Osteoblast (primary cell): ENCODE data around the gene LYRM1. TPM values are rescaled to one million over a fixed set of nuclear protein-coding genes. Genes with fewer than 3 reads are reported as not detected.
A peak's percentile ranks its signal among the peaks of the same experiment; 100 is the strongest.

Experiments used
- DNase-seq: peaks from one replicate; pipeline ENCODE4 v3.0.0; 2011; ENCODE audit warnings: low spot score, mixed read lengths; ENCODE audit not compliant: insufficient read length; ENCODE audit errors: missing footprints
- H2AFZ ChIP-seq: 2 replicates; pipeline ENCODE4 v1.6.0; 2011; ENCODE audit warnings: mild to moderate bottlenecking, low read length
- H3K27ac ChIP-seq: 2 replicates; pipeline ENCODE4 v1.5.1; 2011; ENCODE audit warnings: mild to moderate bottlenecking, low read depth, low read length, moderate library complexity
- H3K27me3 ChIP-seq: 2 replicates; pipeline ENCODE4 v1.6.0; 2012; ENCODE audit warnings: mild to moderate bottlenecking, control low read depth, inconsistent platforms, low read length, moderate library complexity; ENCODE audit not compliant: insufficient read depth
- H3K36me3 ChIP-seq: 2 replicates; pipeline ENCODE4 v1.5.1; 2011; ENCODE audit warnings: mild to moderate bottlenecking, low read length, control low read depth, moderate library complexity; ENCODE audit not compliant: insufficient read depth
- H3K4me1 ChIP-seq: 2 replicates; pipeline ENCODE4 v1.5.1; 2011; ENCODE audit warnings: mild to moderate bottlenecking, low read length, control low read depth, moderate library complexity; ENCODE audit not compliant: insufficient read depth
- H3K4me2 ChIP-seq: 2 replicates; pipeline ENCODE4 v1.6.0; 2011; ENCODE audit warnings: mild to moderate bottlenecking, low read length; ENCODE audit not compliant: insufficient read depth
- H3K4me3 ChIP-seq: fragments of 200-600 bp; sonication (generic); 3 replicates; pipeline ENCODE4 v1.5.1; 2012; ENCODE audit warnings: mild to moderate bottlenecking, low read length, inconsistent platforms; ENCODE audit not compliant: insufficient read depth
- H3K79me2 ChIP-seq: 2 replicates; pipeline ENCODE4 v1.6.0; 2012; ENCODE audit warnings: mild to moderate bottlenecking, low read length, control low read depth, inconsistent platforms; ENCODE audit not compliant: insufficient read depth
- H3K9me3 ChIP-seq: 2 replicates; pipeline ENCODE4 v1.5.1; 2011; ENCODE audit warnings: low read depth, low read length, control low read depth
- H4K20me1 ChIP-seq: 2 replicates; pipeline ENCODE4 v1.6.0; 2012; ENCODE audit warnings: mild to moderate bottlenecking, low read length, control low read depth; ENCODE audit not compliant: insufficient read depth
- total RNA-seq: library from RNA; depleted of rRNA; stranded (reverse); fragments of >200 nt; gene quantifications from 2 replicates; pipeline ENCODE4 v1.2.3, GENCODE V29; 2012
- TF ChIP-seq, protein P1 (sequence below): IDR thresholded peaks from 2 replicates; pipeline ENCODE4 v1.5.1; 2011; ENCODE audit warnings: mild to moderate bottlenecking, low read depth, low read length, moderate library complexity; ENCODE audit errors: extremely low read depth

LYRM1 gene
- total RNA-seq, 1 donor, result 44.9 TPM

- Histone ChIP-seq H3K27me3 (no peaks in the 10 kb centered on the region), H3K4me3 (peak overlapping the region; percentile 13), H2AFZ (no peak overlapping the region), H3K36me3 (peaks cover 14% of the 10 kb centered on the region), H3K79me2 (peaks cover 95% of the 10 kb centered on the region), H3K4me1 (peaks cover 53% of the 10 kb centered on the region), H4K20me1 (peaks cover 65% of the 10 kb centered on the region), H3K4me2 (peak overlapping the region; percentile 66), H3K27ac (peak overlapping the region; percentile 70), H3K9me3 (no peaks in the 10 kb centered on the region)
- TF ChIP-seq, protein P1, sequence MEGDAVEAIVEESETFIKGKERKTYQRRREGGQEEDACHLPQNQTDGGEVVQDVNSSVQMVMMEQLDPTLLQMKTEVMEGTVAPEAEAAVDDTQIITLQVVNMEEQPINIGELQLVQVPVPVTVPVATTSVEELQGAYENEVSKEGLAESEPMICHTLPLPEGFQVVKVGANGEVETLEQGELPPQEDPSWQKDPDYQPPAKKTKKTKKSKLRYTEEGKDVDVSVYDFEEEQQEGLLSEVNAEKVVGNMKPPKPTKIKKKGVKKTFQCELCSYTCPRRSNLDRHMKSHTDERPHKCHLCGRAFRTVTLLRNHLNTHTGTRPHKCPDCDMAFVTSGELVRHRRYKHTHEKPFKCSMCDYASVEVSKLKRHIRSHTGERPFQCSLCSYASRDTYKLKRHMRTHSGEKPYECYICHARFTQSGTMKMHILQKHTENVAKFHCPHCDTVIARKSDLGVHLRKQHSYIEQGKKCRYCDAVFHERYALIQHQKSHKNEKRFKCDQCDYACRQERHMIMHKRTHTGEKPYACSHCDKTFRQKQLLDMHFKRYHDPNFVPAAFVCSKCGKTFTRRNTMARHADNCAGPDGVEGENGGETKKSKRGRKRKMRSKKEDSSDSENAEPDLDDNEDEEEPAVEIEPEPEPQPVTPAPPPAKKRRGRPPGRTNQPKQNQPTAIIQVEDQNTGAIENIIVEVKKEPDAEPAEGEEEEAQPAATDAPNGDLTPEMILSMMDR, result no peak
- peak; percentile 5 for DNase-seq
Observed at GRCh38 chr16:20879175-20880040, 21.2 kb upstream of the LYRM1 start.

- no peak overlapping the region for H3K4me3 ChIP-seq
- peak overlapping the region; percentile 37 for H3K4me2 ChIP-seq
- H2AFZ ChIP-seq, result no peak overlapping the region
- peaks cover 54% of the 10 kb centered on the region for H3K4me1 ChIP-seq
- peaks cover 20% of the 10 kb centered on the region for H3K36me3 ChIP-seq
- DNase-seq, result peak; percentile 48
- peaks cover 67% of the 10 kb centered on the region for H4K20me1 ChIP-seq
- no peaks in the 10 kb centered on the region for H3K27me3 ChIP-seq
- no peaks in the 10 kb centered on the region for H3K9me3 ChIP-seq
- TF ChIP-seq, protein P1, result no peak
- peaks cover 96% of the 10 kb centered on the region for H3K79me2 ChIP-seq
- peak overlapping the region; percentile 36 for H3K27ac ChIP-seq
Observed at GRCh38 chr16:20880867-20881502, 19.6 kb upstream of the LYRM1 start.

DNA sequence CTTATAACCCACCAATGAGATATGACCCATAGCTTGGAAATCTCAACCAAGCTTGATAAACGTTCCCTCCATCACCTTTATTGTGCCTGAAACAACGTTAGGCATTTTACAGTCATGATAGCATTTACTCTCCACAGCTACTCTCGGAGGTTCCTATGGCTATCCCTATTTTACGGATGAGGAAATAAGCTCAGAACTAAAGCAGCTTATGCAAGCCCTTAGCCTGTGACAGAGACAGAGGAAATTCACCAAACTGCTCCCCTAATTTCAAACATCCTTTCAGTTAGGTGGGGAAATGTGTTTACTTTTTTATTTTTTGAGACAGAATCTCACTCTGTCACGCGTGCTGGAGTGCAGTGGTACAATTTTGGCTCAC is 19.1 kb upstream of the LYRM1 start:
- H4K20me1 ChIP-seq, result peaks cover 69% of the 10 kb centered on the region
- no peaks in the 10 kb centered on the region for H3K9me3 ChIP-seq
- no peaks in the 10 kb centered on the region for H3K27me3 ChIP-seq
- H3K36me3 ChIP-seq, result peaks cover 22% of the 10 kb centered on the region
- peak overlapping the region; percentile 37 for H3K4me2 ChIP-seq
- no peak for DNase-seq
- H3K27ac ChIP-seq, result peak overlapping the region; percentile 18
- no peak overlapping the region for H2AFZ ChIP-seq
- peaks cover 56% of the 10 kb centered on the region for H3K4me1 ChIP-seq
- peaks cover 96% of the 10 kb centered on the region for H3K79me2 ChIP-seq
- H3K4me3 ChIP-seq, result no peak overlapping the region
- TF ChIP-seq, protein P1, result no peak
